ENCODE measurements around the gene CHCHD1.
"Not testable (repeated sequence)": the region's sequence is repeated elsewhere in the genome, so short reads cannot be mapped to it uniquely, and the experiment has no call there.

CHCHD1 gene

GRCh38 chr10:73781879-73782748 is at the start of gene CHCHD1:
Gene CHCHD1, plus strand, starts transcription at chr10:73782048. Its CDS starts 28 bp downstream, at chr10:73782076.
- peak; percentile 89 to 99 (median 95) for DNase-seq
- intact Hi-C loops (cut with DNase I): no loop called here

- intact Hi-C loops (cut with DNase I): no loop called here
- no peak for DNase-seq
Measured at GRCh38 chr10:73732426-73732825, 49.4 kb upstream of the CHCHD1 start.

- peak in 1 of 10 donors; percentile 84 for DNase-seq
- intact Hi-C loops (cut with DNase I): no loop called here
Measured at GRCh38 chr10:73732931-73733623, 48.8 kb upstream of the CHCHD1 start.

DNA sequence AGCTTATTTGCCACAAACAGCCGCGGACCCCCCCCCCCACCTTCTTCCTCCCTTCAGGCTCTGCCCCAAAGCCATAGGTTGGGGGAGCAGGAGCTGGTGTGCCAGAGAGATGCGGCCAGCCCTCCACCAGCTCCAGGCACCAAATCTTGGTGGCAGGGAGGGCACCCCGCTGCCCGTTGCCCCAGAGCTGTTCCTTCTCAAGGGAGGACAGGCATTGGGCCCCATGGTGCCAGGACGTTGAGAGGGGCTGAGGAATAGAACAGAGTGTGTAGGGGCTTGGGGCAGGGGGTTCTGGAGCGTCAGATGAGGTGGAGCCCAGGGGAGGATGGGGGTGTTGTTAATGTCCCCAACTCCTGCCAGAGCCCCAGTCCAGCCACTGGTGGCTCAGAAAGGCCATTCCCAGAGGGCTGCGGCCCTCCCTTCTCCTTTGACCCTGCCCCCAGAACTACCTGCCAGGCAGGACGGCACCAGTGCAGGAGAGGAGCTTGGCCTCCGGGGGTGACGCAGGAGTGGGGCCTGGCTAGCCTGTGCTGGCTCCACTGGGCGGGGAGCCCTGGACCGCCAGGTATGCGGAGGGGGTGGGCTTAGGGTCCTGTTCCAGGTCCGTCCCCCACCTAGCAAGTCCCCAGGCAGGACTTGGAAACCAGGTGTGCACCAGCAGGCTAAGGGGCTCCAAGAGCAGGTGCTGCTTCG is 47.7 kb upstream of the CHCHD1 start:
- DNase-seq: no peak
- intact Hi-C loops (cut with DNase I): no loop called here

DNA sequence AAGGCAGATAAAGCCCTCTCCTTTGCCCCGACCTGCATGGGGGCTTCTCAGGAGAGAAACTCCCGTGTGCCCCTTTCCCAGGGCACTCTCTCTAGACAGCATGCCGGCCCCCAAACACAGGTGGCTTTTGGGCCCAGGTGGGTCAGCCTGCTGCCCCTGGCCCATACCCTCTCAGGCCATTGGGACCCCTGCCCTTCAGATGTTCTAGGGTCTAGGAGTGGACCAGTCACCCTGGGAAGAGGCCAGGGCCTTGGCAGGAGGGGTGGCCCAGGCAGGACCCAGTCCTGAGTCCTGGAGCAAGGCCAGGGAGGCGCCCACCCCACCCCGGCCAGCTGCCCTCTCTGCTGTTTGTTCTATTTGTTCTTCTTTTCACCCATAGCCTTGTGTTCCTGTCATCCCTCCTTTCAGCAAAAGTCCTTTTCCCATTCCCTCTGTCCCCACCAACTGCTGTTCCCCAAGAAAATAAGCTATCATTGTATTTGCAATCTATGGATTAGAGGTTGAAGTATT is 47.0 kb upstream of the CHCHD1 start:
- intact Hi-C loops (cut with DNase I): no loop called here
- no peak for DNase-seq

DNA sequence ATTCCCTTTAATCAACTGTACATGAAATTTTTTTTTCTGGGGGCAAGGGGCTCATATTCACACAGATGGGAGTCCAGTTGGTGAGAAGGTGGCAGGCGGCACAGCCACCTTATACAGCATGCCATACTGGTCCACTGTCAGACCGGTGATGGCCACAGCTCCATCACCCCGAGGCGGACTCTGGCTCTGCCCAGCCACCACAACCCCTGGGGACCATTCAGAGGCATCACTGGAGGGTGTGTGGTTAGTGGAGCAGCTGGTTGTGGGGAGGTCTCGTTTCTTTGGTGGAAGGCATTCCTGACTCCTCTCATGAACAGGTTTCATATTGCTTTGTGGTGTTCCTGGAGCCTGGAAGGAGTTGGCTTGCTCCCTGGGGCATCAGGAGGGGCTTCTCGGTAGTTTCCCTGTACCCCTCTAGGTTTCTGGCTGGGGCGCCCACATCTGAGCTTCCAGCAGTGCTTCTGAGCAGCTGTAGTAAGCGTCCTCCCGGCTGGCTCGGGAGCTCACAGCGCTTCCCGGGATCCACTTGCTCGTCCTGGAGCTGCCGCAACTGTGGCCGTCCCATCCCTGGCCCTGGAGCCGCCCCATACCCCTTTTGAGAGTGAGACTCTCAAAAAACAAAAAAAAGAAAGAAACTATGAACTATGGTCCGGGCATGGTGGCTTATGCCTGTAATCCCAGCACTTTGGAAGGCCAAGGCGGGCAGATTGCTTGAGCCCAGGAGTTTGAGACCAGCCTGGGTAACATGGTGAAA is 41.2 kb upstream of the CHCHD1 start:
- intact Hi-C loops (cut with DNase I): not testable (repeated sequence)

GRCh38 chr10:73742454-73742734 is 39.5 kb upstream of the CHCHD1 start:
- intact Hi-C loops (cut with DNase I): no loop called here
- no peak for DNase-seq

More for the DNA sequence above, 41.2 kb upstream of the CHCHD1 start:
- DNase-seq: not testable (repeated sequence)

- intact Hi-C loops (cut with DNase I): no loop called here
- no peak for DNase-seq
Measured at GRCh38 chr10:73743327-73743904, 38.4 kb upstream of the CHCHD1 start.

GRCh38 chr10:73743905-73744663 is 37.8 kb upstream of the CHCHD1 start, which contains the start of gene SEC24C:
Gene SEC24C, plus strand, starts transcription at chr10:73744372. Its CDS starts 2,461 bp downstream, at chr10:73746833.
- peak; percentile 92 to 99 (median 96) for DNase-seq
- intact Hi-C loops (cut with DNase I): no loop called here

DNA sequence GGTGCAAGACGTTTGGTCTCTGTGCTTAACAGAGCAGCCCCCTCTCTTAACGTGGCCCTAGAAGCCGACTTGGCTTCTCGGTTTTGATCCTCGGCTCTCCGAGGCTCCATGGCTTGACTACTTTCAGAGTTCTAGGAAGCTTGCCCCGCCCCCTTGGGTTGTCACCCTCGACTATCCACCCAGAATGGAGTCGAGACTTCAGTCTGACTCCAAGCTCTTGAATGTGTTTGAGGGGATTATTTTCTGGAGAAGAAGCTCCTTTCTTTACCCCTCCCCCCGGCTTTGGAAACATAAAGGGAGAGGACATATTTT is 37.2 kb upstream of the CHCHD1 start:
- intact Hi-C loops (cut with DNase I): no loop called here

GRCh38 chr10:73746721-73747120 is 35.1 kb upstream of the CHCHD1 start:
- no peak for DNase-seq
- intact Hi-C loops (cut with DNase I): no loop called here

More for the DNA sequence above, 37.2 kb upstream of the CHCHD1 start:
- DNase-seq: peak in 2 of 10 donors; percentile 6 to 26

DNA sequence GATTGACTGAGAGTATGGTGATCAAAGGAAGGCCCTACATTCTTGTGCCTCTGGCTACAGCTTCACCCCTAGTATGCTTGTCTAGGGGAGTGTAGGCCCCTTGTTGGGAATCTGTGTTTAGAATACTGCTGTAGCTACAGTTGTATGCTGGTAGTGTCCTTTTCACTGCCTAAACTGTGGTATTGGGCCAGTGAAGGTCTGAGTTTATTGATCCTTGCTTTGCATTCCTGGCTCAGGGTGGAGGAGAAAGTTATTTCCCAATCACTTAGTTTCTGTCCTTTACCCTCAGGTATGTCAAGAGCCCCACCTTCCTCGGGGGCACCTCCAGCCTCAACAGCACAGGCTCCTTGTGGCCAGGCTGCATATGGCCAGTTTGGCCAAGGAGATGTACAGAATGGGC is 31.0 kb upstream of the CHCHD1 start:
- no peak for DNase-seq
- intact Hi-C loops (cut with DNase I): no loop called here

DNA sequence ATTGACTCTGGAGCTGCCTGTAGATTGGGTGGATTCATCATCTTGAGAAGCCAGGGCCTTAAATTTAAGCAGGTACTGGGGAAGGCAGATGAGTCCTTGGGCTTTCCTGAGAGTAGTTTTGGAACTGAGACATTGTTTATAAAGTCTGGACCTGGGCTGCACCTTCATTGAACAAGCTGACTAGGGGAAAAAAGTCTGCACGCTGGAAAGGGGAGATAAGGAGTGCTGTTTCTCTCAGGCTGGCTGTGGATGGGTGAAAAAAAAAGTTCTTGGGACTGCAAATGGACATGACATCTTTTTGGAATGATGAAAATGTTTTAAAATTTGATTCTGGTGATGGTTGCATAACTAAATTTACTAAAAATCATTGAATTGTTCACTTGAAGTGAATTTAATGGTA is 25.7 kb upstream of the CHCHD1 start:
- no peak for DNase-seq
- intact Hi-C loops (cut with DNase I): no loop called here

- DNase-seq: no peak
- intact Hi-C loops (cut with DNase I): no loop called here
Measured at GRCh38 chr10:73758704-73759511, 22.9 kb upstream of the CHCHD1 start.

DNA sequence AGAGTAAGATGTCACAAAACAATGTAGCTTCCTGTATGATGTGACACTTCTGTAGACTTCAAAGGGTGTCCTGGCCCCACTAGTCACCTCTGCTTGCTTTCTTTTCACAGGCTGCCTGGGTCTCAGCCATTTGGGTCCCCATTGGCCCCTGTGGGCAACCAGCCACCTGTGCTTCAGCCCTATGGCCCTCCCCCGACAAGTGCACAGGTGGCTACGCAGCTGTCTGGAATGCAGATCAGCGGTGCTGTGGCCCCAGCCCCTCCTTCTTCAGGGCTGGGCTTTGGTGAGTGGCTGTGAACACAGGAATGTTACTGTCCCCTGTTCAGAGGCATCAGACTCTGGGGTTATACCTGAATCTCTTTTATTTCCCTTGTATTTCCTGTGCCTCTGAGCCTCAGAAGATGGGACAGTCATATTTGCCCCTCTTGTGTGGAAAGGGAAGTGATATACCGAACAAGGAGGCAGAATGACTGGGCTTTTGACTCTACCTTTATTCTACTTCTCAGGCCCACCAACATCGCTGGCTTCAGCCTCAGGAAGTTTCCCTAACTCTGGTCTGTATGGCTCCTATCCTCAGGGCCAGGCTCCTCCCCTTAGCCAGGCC is 22.2 kb upstream of the CHCHD1 start:
- DNase-seq: no peak

GRCh38 chr10:73761781-73762180 is 20.1 kb upstream of the CHCHD1 start:
- DNase-seq: no peak

More for the DNA sequence above, 22.2 kb upstream of the CHCHD1 start:
- intact Hi-C loops (cut with DNase I): no loop called here

GRCh38 chr10:73762915-73763314 is 18.9 kb upstream of the CHCHD1 start:
- no peak for DNase-seq
- intact Hi-C loops (cut with DNase I): no loop called here

More at GRCh38 chr10:73761781-73762180, 20.1 kb upstream of the CHCHD1 start:
- intact Hi-C loops (cut with DNase I): no loop called here

DNA sequence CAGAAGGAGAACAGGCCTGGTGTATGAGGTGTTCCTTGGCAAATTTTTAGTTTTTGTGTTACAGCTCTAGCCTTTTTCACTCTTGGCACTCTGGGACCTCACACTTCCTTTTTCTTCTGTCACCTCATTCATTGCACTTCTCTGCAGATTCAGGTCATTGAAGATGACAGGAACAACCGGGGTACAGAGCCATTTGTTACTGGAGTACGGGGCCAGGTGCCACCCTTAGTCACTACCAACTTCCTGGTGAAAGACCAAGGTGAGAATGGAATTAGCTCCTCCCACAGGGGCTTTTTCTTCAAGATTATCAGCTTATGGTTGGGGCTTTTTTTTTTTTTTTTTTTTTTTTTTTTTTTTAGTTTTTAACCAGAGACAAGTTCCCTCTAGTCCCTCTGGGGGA is 18.5 kb upstream of the CHCHD1 start:
- DNase-seq: no peak
- intact Hi-C loops (cut with DNase I): no loop called here

Data from posterior cingulate gyrus (tissue), 11 donors.